IgD-negative memory B cell (primary cell): Measurements from ENCODE around the gene FGGY. TPM values are rescaled to one million over a fixed set of nuclear protein-coding genes. Genes with fewer than 3 reads are reported as not detected.
"Not testable (repeated sequence)": the region's sequence is repeated elsewhere in the genome, so short reads cannot be mapped to it uniquely, and the experiment has no call there.

Source experiments
- H3K27ac Mint-ChIP-seq, 3 donors: one replicate each; pipeline ENCODE4 v1.8.0; 2020 to 2022; ENCODE audit warnings: mild to moderate bottlenecking in 3 of 3, mixed read lengths in 3 of 3, moderate library complexity in 1 of 3
- H3K27me3 Mint-ChIP-seq: one replicate; pipeline ENCODE4 v1.8.0; 2021; ENCODE audit warnings: mixed read lengths
- H3K36me3 Mint-ChIP-seq: one replicate; pipeline ENCODE4 v1.8.0; 2020; ENCODE audit warnings: mild to moderate bottlenecking, mixed read lengths
- H3K4me1 Mint-ChIP-seq, 3 donors: one replicate each; pipeline ENCODE4 v1.8.0; 2020 to 2022; ENCODE audit warnings: mixed read lengths in 3 of 3, mild to moderate bottlenecking in 1 of 3
- H3K4me3 Mint-ChIP-seq, 4 donors: one replicate each; pipeline ENCODE4 v1.8.0; 2020 to 2022; ENCODE audit warnings: mild to moderate bottlenecking in 4 of 4, mixed read lengths in 4 of 4, moderate library complexity in 3 of 4
- H3K9me3 Mint-ChIP-seq, 3 donors: one replicate each; pipeline ENCODE4 v1.8.0; 2020 to 2021; ENCODE audit warnings: mixed read lengths in 3 of 3, mild to moderate bottlenecking in 1 of 3
- polyA plus RNA-seq: library from polyadenylated mRNA; unstranded; fragments of 300-500 nt; fragmentation: Illumina TruSeq; gene quantifications from one replicate; pipeline ENCODE4 v1.2.3, GENCODE V29; 2021

Gene FGGY
- polyA plus RNA-seq, 1 donor from 2014 or later: 6.1 TPM

DNA sequence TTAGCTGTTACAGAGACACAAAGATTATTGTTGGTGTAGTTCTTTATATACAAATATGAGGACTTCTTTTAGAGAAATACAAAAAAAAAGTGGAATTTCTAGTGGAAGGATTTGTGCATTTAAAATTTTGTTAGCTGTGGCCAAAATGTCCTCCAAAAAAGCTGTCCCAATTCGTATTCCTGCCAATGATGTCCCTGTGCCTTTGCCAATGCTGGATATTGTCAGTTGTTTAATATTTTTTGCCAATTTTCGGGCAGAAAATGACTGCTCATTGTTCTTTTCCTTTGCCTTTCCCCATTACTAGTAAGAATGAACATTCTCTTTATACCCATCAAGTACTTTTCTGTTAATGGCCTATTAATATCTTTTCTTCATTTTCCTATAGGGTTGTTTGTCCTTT is 407.8 kb downstream of the FGGY start:
- peaks cover 0 to 2% (median 0%) of the 10 kb centered on the region in 3 donors for H3K4me1 Mint-ChIP-seq
- H3K9me3 Mint-ChIP-seq: no peaks in the 10 kb centered on the region
- H3K4me3 Mint-ChIP-seq: no peak overlapping the region
- H3K27me3 Mint-ChIP-seq: no peaks in the 10 kb centered on the region
- peaks cover 4% of the 10 kb centered on the region for H3K36me3 Mint-ChIP-seq
- H3K27ac Mint-ChIP-seq: no peak overlapping the region

DNA sequence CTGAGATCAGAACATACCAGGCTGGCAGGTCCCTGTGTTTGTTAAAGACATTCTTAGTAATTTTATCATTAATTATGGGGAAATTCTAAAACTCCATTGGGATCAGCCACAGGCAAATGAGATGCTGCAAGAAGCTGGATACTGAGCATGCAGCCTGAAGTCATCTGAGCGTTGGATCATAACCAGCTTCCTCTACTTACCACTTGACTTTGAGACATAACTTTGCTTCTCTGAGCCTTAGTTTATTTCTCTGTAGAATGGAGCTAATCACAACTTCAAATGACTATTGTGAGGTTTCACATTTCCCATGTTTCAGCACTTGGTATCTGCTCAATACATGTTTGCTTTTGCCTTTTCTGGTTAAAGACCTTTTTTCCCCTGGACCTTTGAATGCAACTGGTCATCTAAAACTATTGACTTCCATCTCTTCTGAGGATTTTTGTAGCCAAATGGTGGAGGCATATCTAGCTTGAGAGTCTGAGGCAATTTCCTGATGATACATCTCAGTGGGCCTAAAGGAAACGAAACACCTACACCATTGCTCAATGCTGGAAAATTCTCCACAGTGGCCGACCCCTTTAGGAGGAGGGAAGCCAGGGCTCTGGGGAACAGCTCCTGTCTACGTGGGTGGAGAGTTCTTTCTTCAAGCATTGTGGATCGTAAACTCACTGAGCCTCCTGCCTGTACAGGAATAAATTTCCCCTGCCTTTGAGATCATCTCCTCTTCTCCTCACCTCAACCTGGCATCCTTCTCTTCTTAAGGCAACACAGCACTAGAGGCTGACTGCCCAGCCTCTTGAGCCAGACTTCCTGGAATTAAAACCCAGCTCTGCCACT is 408.8 kb downstream of the FGGY start:
- Mint-ChIP-seq H3K36me3 (peaks cover 6% of the 10 kb centered on the region), H3K27ac (peak overlapping the region in 2 of 3 donors; percentile 61 to 79)

DNA sequence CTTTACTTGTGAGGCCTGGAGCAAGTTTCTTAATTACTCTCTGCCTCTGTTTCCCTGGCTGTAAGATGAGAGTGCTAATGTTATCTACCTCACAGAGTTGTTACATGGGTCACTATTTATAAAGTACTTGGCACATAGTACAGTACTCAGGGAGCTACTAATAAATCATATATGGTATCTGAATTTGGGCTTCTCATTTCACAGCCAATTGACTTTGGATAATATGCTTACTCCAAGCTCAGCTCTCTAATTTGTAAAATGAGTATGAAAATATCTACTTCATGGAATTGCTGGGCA is 409.4 kb downstream of the FGGY start:
- Mint-ChIP-seq H3K9me3 (peaks cover 0 to 4% (median 2%) of the 10 kb centered on the region in 3 donors), H3K36me3 (peaks cover 6% of the 10 kb centered on the region), H3K27ac (peak overlapping the region in 2 of 3 donors; percentile 61 to 79), H3K4me3 (no peak overlapping the region), H3K27me3 (no peaks in the 10 kb centered on the region), H3K4me1 (peaks cover 0 to 2% (median 0%) of the 10 kb centered on the region in 3 donors)

More for the DNA sequence above, 408.8 kb downstream of the FGGY start:
- no peak overlapping the region for H3K4me3 Mint-ChIP-seq
- peaks cover 0 to 2% (median 0%) of the 10 kb centered on the region in 3 donors for H3K4me1 Mint-ChIP-seq
- H3K9me3 Mint-ChIP-seq: peaks cover 0 to 4% (median 2%) of the 10 kb centered on the region in 3 donors
- no peaks in the 10 kb centered on the region for H3K27me3 Mint-ChIP-seq

DNA sequence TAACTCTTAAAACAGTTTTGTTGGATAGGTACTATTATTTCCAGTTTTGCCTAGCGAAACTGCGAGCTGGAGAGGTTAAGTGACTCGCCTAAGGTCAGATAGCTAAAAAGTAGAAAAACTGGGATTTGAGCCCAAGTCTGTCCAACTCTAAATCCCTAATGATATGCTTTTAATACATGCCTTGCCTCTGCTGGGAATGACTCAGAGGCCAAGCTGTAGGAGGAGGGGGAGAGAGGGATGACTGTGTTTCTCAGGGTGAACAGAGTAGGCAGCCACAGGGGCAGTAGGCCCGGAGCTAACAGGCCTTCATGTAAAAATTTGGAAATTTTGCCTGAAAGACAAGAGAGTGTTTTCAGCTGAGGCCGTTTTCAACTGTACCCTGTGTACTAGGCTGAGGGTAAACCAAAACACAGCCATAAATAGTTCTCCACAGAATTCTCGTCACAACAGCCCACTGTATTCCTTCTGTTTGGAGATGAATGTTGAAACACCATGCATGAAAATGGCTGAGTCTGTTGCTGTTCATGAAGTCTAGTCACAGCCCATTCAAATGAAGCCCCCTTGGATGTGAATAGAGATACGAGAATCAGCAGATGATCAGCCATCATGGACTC is 410.4 kb downstream of the FGGY start:
- H3K9me3 Mint-ChIP-seq: peaks cover 0 to 6% (median 2%) of the 10 kb centered on the region in 3 donors
- H3K27ac Mint-ChIP-seq: no peak overlapping the region
- no peaks in the 10 kb centered on the region for H3K27me3 Mint-ChIP-seq
- H3K4me1 Mint-ChIP-seq: peaks cover 0 to 2% (median 0%) of the 10 kb centered on the region in 3 donors
- peaks cover 5% of the 10 kb centered on the region for H3K36me3 Mint-ChIP-seq
- no peak overlapping the region for H3K4me3 Mint-ChIP-seq

DNA sequence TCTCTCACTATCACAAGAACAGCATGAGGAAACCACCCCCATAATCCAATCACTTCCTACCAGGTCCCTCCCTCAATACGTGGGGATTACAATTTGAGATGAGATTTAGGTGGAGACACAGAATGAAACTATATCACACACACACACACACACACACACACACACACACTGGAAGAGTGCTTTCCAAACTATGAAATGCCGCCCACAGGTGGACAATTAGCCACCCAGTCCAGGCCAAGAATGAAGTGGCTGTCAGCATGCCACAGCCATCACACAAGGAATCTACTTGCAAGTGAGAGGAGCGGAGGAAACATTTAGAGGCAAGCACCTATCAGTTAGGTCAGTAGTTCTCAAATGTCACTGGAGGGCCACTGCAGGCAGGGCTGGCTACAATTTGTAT is 412.4 kb downstream of the FGGY start:
- H3K27me3 Mint-ChIP-seq: no peaks in the 10 kb centered on the region
- H3K9me3 Mint-ChIP-seq: peaks cover 0 to 6% (median 2%) of the 10 kb centered on the region in 3 donors
- H3K4me3 Mint-ChIP-seq: no peak overlapping the region
- H3K4me1 Mint-ChIP-seq: peaks cover 0 to 2% (median 0%) of the 10 kb centered on the region in 3 donors
- H3K36me3 Mint-ChIP-seq: peaks cover 7% of the 10 kb centered on the region
- no peak overlapping the region for H3K27ac Mint-ChIP-seq

DNA sequence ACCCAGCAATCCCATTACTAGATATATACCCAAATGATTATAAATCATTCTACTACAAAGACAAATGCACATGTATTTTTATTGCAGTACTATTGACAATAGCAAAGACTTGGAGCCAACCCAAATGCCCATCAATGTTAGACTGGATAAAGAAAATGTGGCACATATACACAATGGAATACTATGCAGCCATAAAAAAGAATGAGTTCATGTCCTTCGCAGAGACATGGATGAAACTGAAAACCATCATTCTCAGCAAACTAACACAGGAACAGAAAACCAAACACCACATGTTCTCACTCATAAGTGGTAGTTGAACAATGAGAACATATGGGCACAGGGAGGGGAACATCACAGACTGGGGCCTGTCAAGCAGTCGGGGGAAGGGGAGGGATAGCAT is 414.0 kb downstream of the FGGY start:
- not testable (repeated sequence) for H3K27ac Mint-ChIP-seq, H3K4me1 Mint-ChIP-seq, H3K9me3 Mint-ChIP-seq, H3K36me3 Mint-ChIP-seq, H3K4me3 Mint-ChIP-seq, H3K27me3 Mint-ChIP-seq

DNA sequence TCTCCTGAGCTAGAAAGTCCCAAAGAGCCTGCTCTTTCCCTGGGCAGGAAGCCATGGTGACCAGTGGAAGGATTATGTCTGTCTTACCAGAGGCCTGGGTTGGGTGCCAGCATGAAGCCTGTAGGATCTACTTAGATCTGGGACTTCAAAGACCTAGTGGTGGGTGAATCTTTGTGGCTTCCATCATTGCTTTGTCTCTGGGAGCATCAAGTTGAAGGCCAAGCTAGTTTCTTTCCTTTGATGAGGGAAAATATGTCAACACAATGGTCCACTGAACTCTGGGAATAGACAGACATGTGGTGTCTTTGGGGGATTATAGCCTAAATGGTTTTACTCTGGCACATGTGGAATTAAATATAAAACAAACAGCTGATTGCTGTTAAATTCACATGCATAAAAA is 417.3 kb downstream of the FGGY start:
- Mint-ChIP-seq H3K27me3 (no peaks in the 10 kb centered on the region), H3K9me3 (peaks cover 0 to 6% (median 2%) of the 10 kb centered on the region in 3 donors), H3K4me1 (no peaks in the 10 kb centered on the region), H3K4me3 (no peak overlapping the region), H3K36me3 (peaks cover 4% of the 10 kb centered on the region), H3K27ac (no peak overlapping the region)

DNA sequence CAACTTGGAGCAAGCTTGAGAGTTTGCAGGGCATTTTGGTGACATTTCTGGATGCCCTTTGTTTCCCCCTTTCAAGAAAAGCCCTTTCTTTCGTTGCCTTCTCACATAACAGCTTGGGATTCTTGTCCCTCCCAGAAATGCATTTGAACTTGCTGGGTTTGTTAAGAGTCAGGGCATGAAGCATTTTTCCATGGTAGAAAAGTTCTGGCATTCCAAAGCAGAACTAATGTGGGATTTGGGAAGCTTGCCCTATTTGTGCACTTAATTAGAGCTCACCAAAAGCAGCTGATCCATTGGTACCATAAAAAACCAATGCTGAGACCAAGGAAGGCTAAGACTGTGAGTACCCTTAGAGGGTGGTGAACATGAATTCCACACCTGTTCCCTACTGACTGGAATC is 418.1 kb downstream of the FGGY start:
- Mint-ChIP-seq H3K36me3 (peaks cover 4% of the 10 kb centered on the region), H3K27me3 (no peaks in the 10 kb centered on the region), H3K9me3 (peaks cover 0 to 6% (median 2%) of the 10 kb centered on the region in 3 donors), H3K4me1 (no peaks in the 10 kb centered on the region), H3K27ac (no peak overlapping the region), H3K4me3 (no peak overlapping the region)

DNA sequence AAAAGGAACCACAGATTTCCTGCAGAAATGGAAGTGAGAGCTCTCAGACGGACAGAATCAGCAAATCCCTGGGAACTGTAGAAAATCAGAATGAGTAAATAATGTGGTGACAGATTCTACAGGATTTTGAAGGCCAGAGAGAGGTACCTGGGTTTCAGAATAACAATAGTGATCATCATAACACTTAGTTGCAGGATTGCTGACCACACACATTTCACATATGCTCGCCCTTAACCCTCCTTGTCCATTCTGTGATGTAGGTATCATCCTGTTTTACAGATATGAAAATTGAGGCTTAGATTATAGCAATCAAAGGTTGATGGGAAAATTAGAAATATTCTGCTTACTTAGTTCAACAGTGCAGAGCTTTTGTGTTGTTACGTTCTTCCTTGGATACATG is 419.9 kb downstream of the FGGY start:
- H3K36me3 Mint-ChIP-seq: peaks cover 2% of the 10 kb centered on the region
- H3K4me3 Mint-ChIP-seq: no peak overlapping the region

DNA sequence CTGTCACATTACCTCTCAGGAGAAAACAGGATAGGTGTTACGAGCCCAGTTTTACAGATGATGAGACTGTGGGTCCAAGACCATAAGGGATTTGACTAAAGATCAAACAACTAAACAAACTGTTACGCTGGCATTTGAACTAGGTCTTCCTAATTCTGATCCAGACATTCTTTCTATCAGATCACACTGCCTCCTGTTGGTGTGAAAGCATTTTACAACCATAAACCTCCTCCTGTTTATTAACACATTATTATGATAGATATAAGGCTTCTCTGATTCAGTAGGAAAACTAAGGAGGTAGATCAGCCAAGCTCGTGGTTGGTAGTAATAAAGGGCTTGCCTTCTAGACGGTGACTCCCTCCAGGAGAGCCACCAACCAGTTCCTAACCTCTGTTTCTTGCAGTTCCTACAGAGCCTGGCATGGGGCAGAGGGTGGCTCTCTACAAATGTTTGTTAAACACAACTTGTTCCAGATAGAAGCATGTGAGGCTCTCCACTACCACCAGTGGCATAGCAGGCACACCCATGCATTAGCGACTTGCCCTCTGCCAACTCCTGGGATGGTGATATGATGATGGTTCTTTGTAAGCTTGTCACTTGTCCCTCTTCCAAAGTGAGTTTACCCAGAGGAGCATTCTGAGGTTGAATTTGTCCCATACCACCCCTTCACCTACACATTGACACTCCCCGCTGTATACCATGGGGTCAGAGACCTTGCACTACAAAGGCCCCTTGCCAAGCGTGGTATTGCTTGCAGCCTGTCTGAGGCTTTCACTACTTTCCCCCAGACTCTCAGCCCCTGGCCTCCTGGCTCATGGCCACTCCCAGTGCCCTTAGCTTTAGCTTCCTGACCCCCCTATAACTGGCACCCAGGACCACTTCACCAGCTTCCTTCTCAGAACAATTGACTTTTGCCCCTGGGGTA is 421.4 kb downstream of the FGGY start:
- Mint-ChIP-seq H3K36me3 (peaks cover 2% of the 10 kb centered on the region), H3K9me3 (no peaks in the 10 kb centered on the region), H3K27ac (no peak overlapping the region), H3K4me1 (no peaks in the 10 kb centered on the region), H3K4me3 (no peak overlapping the region), H3K27me3 (no peaks in the 10 kb centered on the region)

More for the DNA sequence above, 419.9 kb downstream of the FGGY start:
- Mint-ChIP-seq H3K27ac (no peak overlapping the region), H3K4me1 (no peaks in the 10 kb centered on the region), H3K9me3 (peaks cover 0 to 2% (median 0%) of the 10 kb centered on the region in 3 donors), H3K27me3 (no peaks in the 10 kb centered on the region)

DNA sequence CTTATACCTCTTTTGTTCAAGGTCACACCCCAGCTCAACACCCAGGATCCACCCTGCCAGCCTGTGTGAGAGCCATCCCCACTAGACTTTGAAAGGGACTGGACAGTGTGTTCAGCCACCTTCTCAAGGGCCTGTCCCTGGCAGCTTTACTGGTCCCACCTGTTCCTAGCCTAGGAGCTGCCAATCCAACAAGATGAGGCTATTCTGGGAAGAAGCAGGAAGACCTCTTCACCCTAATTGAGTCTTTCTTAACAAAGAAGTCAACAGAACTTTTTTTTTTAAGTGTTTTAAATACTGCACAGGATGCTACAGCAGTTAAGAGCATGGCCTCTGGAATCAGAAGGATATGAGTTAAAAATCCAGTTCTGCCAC is 422.1 kb downstream of the FGGY start:
- Mint-ChIP-seq H3K27me3 (no peaks in the 10 kb centered on the region), H3K27ac (no peak overlapping the region), H3K4me1 (no peaks in the 10 kb centered on the region), H3K36me3 (peaks cover 2% of the 10 kb centered on the region), H3K4me3 (no peak overlapping the region), H3K9me3 (no peaks in the 10 kb centered on the region)

DNA sequence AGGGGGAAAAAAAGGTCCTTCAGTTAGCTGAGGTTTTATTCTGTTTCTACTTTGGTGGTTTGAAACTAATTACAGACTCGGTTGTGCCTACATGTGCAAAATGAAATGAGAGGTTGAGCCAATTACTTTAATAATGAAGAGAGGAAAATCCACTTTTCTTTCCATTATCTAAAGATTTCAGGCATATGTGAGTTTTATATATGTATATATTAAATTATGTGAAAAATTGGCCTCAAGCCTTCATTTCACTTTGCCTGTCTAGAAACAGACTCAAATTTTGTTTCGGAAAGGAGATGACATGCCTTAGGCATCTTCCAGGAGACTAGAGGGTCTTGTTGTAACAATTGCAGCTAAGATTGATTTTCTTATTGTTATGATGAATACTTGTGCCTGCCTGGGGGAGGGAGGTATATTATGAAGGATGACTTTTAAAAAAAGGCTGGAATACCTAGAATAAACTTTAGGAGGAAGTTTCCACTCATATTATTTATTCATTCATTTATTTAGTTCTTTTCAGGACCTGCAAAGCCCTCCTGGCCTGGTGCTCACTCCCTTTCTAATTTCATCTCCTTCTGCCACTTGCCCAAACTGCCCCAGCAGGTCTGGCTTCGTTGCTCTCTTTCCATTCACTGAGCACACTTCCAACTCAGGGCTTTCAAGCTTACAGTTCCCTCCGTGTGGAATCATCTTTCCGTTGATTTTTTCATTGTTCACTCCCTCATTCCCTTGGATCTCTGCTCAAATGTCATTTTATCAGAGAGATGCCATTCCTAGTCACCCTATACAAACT is 423.6 kb downstream of the FGGY start:
- Mint-ChIP-seq H3K27ac (no peak overlapping the region), H3K27me3 (no peaks in the 10 kb centered on the region), H3K4me1 (no peaks in the 10 kb centered on the region), H3K36me3 (peaks cover 2% of the 10 kb centered on the region), H3K9me3 (no peaks in the 10 kb centered on the region), H3K4me3 (no peak overlapping the region)

DNA sequence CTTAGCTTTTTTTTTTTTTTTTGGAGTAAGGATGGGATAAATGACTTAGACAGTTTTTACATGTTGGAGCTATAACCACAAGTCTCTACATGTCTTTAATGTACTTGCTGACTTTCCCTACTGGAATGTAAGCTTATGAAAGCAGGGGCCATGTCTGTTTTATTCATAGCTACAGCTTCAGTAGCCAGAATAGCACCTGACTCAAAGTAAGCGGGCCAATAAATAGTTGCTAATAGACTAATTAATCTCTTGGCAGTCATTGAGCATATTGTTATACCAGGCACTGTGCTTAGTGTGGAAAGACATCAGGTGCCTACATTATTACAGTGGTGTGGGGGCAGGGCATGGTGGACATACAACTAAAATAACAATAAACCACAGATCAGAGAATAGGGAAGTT is 433.4 kb downstream of the FGGY start:
- Mint-ChIP-seq H3K36me3 (peaks cover 7% of the 10 kb centered on the region), H3K9me3 (no peaks in the 10 kb centered on the region), H3K4me1 (no peaks in the 10 kb centered on the region), H3K27me3 (no peaks in the 10 kb centered on the region), H3K27ac (no peak overlapping the region), H3K4me3 (no peak overlapping the region)

DNA sequence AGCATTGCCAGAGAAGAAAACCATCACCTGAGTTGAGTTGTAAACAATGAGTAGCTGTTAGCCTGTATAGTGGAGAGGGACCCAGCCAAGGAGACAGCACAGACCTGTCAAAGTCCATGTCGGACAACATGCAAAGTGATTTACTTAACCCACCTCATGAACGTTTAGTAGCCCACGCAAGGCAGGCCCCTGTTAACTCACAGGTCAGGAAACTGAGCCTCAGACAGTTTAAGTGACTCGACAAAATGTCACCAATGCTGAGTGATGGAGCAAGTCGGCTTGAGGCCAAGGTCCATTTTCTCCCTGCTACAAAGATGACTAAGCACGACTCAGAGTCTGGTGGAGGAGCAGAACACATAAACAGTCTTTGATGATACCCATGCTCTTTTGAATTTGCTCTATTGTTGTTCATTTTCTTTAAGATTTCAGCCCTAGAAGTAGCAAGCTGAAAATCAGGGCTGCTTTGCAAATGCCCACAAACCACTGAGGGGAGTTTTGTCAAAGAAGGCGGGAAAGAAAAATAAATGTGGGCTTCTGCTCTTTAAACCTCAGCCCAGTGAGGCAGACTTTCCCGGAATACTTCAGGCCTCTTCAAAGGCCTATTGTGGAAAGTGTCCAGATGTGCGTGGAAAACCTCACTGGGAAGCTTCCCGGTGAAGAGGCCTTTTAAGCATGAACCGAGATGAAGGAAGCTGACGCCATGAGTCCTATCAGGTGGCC is 434.0 kb downstream of the FGGY start:
- Mint-ChIP-seq H3K9me3 (peaks cover 0 to 1% (median 0%) of the 10 kb centered on the region in 3 donors), H3K4me1 (no peaks in the 10 kb centered on the region), H3K36me3 (peaks cover 10% of the 10 kb centered on the region), H3K4me3 (no peak overlapping the region), H3K27me3 (no peaks in the 10 kb centered on the region), H3K27ac (no peak overlapping the region)
